SK-N-SH (cell line): Measurements from ENCODE around the gene TAB3. TPM values are rescaled to one million over a fixed set of nuclear protein-coding genes. Genes with fewer than 3 reads are reported as not detected.

Experiments
- CTCF ChIA-PET: fragments of 300-600, 350-600 bp; formaldehyde crosslinking; extraction: SDS; loops from one replicate; lab custom pipeline; 2021; lab: Yijun Ruan, JAX
- POLR2A ChIA-PET: fragments of 350-600 bp; sonication (Branson Sonifier 250); formaldehyde crosslinking; extraction: SDS; loops from one replicate; lab custom pipeline; 2020; ENCODE audit warnings: antibody characterized with exemption, inconsistent platforms; lab: Yijun Ruan, JAX
- DNase-seq: peaks from one replicate; pipeline ENCODE4 v3.0.0; 2012
- H2AFZ ChIP-seq: fragments of 200-600 bp; sonication (generic); 2 replicates; pipeline ENCODE4 v1.8.1; 2016; ENCODE audit warnings: antibody characterized with exemption, mild to moderate bottlenecking, low read depth
- H3F3A ChIP-seq: fragments of 200-600 bp; sonication (generic); replicated peaks from 2 replicates; pipeline ENCODE3; 2016; ENCODE audit warnings: antibody characterized with exemption, mild to moderate bottlenecking; ENCODE audit not compliant: insufficient read depth
- H3K27ac ChIP-seq, 2 experiments: fragments of 200-500 bp in 1 of 2; fragments of 200-600 bp in 1 of 2; sonication (Bioruptor generic) in 1 of 2; sonication (generic), shearing (Covaris generic) in 1 of 2; 2 replicates each; pipeline versions ENCODE4 v1.5.1 to v1.6.1; 2014 to 2016; ENCODE audit warnings: low read depth in 2 of 2, inconsistent platforms in 1 of 2, low read length in 1 of 2, mild to moderate bottlenecking in 1 of 2, mixed read lengths in 1 of 2
- H3K27me3 ChIP-seq: fragments of 200-600 bp; sonication (generic), shearing (Covaris generic); 2 replicates; pipeline ENCODE4 v1.6.1; 2016; ENCODE audit warnings: mixed run types; ENCODE audit not compliant: insufficient read depth
- H3K36me3 ChIP-seq, 2 experiments: fragments of 200-500 bp in 1 of 2; fragments of 200-600 bp in 1 of 2; sonication (Bioruptor generic) in 1 of 2; sonication (generic) in 1 of 2; replicated peaks in 1 of 2; 2 replicates each; pipeline versions ENCODE3 to v1.5.1; 2014 to 2016; ENCODE audit warnings: low read length in 1 of 2, mild to moderate bottlenecking in 1 of 2; ENCODE audit not compliant: insufficient read depth in 2 of 2, control insufficient read depth in 1 of 2
- H3K4me1 ChIP-seq, 2 experiments: fragments of 200-500 bp in 1 of 2; fragments of 200-600 bp in 1 of 2; sonication (Bioruptor generic) in 1 of 2; sonication (generic), shearing (Covaris generic) in 1 of 2; 2 replicates each; pipeline versions ENCODE4 v1.5.1 to v1.6.1; 2014 to 2016; ENCODE audit warnings: low read depth in 1 of 2, low read length in 1 of 2, mixed run types in 1 of 2; ENCODE audit not compliant: insufficient read depth in 2 of 2, control insufficient read depth in 1 of 2
- H3K4me2 ChIP-seq: fragments of 200-600 bp; sonication (generic), shearing (Covaris generic); 2 replicates; pipeline ENCODE4 v1.6.1; 2017; ENCODE audit warnings: mixed run types
- H3K4me3 ChIP-seq, 2 experiments: fragments of 200-500 bp in 1 of 2; fragments of 200-600 bp in 1 of 2; sonication (Bioruptor generic) in 1 of 2; sonication (generic), shearing (Covaris generic) in 1 of 2; 2 replicates each; pipeline versions ENCODE4 v1.5.1 to v1.8.1; 2014 to 2016; ENCODE audit warnings: low read depth in 2 of 2, inconsistent platforms in 1 of 2, low read length in 1 of 2, mild to moderate bottlenecking in 1 of 2, mixed read lengths in 1 of 2, moderate library complexity in 1 of 2
- H3K79me2 ChIP-seq: fragments of 200-600 bp; sonication (generic); 2 replicates; pipeline ENCODE4 v1.8.1; 2017; ENCODE audit warnings: mild to moderate bottlenecking; ENCODE audit not compliant: insufficient read depth
- H3K9ac ChIP-seq: fragments of 200-600 bp; sonication (generic); 2 replicates; pipeline ENCODE4 v1.6.1; 2017; ENCODE audit warnings: mixed run types
- H3K9me2 ChIP-seq: fragments of 200-600 bp; sonication (generic); 2 replicates; pipeline ENCODE4 v1.6.1; 2017; ENCODE audit warnings: mixed run types
- H3K9me3 ChIP-seq: fragments of 200-600 bp; sonication (generic); 2 replicates; pipeline ENCODE4 v1.6.1; 2017; ENCODE audit warnings: mixed run types, mild to moderate bottlenecking, moderate library complexity
- H4K20me1 ChIP-seq: fragments of 200-600 bp; sonication (generic); 2 replicates; pipeline ENCODE4 v1.6.1; 2017; ENCODE audit warnings: mild to moderate bottlenecking, mixed run types; ENCODE audit not compliant: insufficient read depth
- CHD2 ChIP-seq: fragments of 150-350 bp; IDR thresholded peaks from 2 replicates; pipeline ENCODE4 v1.6.1; 2018; ENCODE audit warnings: low read length; ENCODE audit not compliant: partially characterized antibody
- CTCF ChIP-seq: fragments of 200-600 bp; sonication (generic); IDR thresholded peaks from 2 replicates; pipeline ENCODE4 v1.6.1; 2017; ENCODE audit warnings: antibody characterized with exemption, mild to moderate bottlenecking, moderate library complexity
- ELF1 ChIP-seq: IDR thresholded peaks from 2 replicates; pipeline ENCODE4 v1.4.0; 2012
- EP300 ChIP-seq, 2 experiments: IDR thresholded peaks; 2 replicates each; pipeline versions ENCODE4 v1.4.0 to v1.6.1; 2012; ENCODE audit warnings: borderline replicate concordance in 1 of 2, low read depth in 1 of 2, low read length in 1 of 2
- GABPA ChIP-seq: IDR thresholded peaks from 2 replicates; pipeline ENCODE4 v1.4.0; 2012; ENCODE audit warnings: low read depth, mild to moderate bottlenecking
- GATA2 ChIP-seq: sonication (generic); formaldehyde crosslinking; IDR thresholded peaks from 2 replicates; pipeline ENCODE4 v1.5.0; 2020; ENCODE audit warnings: mild to moderate bottlenecking, missing genetic modification reagents
- NRF1 ChIP-seq: IDR thresholded peaks from 2 replicates; pipeline ENCODE4 v1.6.1; 2012; ENCODE audit warnings: low read depth, mild to moderate bottlenecking, low read length
- SIN3A ChIP-seq: IDR thresholded peaks from 2 replicates; pipeline ENCODE4 v1.6.1; 2012; ENCODE audit warnings: low read depth, mild to moderate bottlenecking, low read length, moderate library complexity, borderline replicate concordance
- SMC3 ChIP-seq: IDR thresholded peaks from 2 replicates; pipeline ENCODE4 v1.6.1; 2012; ENCODE audit warnings: low read depth, low read length, improper control_type of control experiment
- TCF12 ChIP-seq: IDR thresholded peaks from 2 replicates; pipeline ENCODE4 v1.4.0; 2012
- YY1 ChIP-seq: IDR thresholded peaks from 2 replicates; pipeline ENCODE4 v1.4.0; 2012; ENCODE audit warnings: low read depth, mild to moderate bottlenecking
- ZBTB33 ChIP-seq: IDR thresholded peaks from 2 replicates; pipeline ENCODE4 v1.4.0; 2012; ENCODE audit warnings: low read depth, borderline replicate concordance
- WGBS: methylation state at CpG from one replicate; pipeline ENCODE4 v1.1.6; 2017; ENCODE audit warnings: low lambda C conversion rate; 5-methylcytosine and 5-hydroxymethylcytosine counted together
- polyA plus RNA-seq, 3 experiments: library from polyadenylated mRNA; depleted of rRNA; stranded (reverse); fragments of >200 nt; gene quantifications; 2 replicates each; pipeline ENCODE4 v1.2.3, GENCODE V29; 2012

The TAB3 gene
- polyA plus RNA-seq, 1 of the 3 experiments (the other 2 are of a cell fraction), result 9.2 TPM

- 38% methylated on average over 2 of the region's 2 CpGs for WGBS
- POLR2A ChIA-PET, result no interaction called here
Measured at GRCh38 chrX:30870572-30870971, 18.5 kb downstream of the TAB3 start.

GRCh38 chrX:30865612-30866011 is 23.4 kb downstream of the TAB3 start:
- no peak for TF ChIP-seq YY1
- TF ChIP-seq SIN3A, result no peak
- TF ChIP-seq NRF1, result no peak
- no peak for TF ChIP-seq CTCF
- TF ChIP-seq GATA2 (CRISPR knock-in tag), result no peak
- TF ChIP-seq CHD2, result no peak
- no peak for TF ChIP-seq SMC3
- TF ChIP-seq TCF12, result no peak
- no peak for TF ChIP-seq ELF1
- TF ChIP-seq ZBTB33, result no peak
- H3K79me2 ChIP-seq, result no peaks in the 10 kb centered on the region
- no peaks in the 10 kb centered on the region for H3K27me3 ChIP-seq
- no peak overlapping the region for H3K4me2 ChIP-seq
- DNase-seq, result no peak
- H2AFZ ChIP-seq, result no peak overlapping the region
- CTCF ChIA-PET, result no interaction called here
- peaks cover 7 to 8% of the 10 kb centered on the region in 2 experiments for H3K36me3 ChIP-seq
- H3K4me3 ChIP-seq, result no peak overlapping the region
- H3K27ac ChIP-seq, result no peak overlapping the region
- no peaks in the 10 kb centered on the region for H3F3A ChIP-seq
- no peak overlapping the region for H3K9ac ChIP-seq
- H4K20me1 ChIP-seq, result no peaks in the 10 kb centered on the region
- no peaks in the 10 kb centered on the region for H3K9me3 ChIP-seq
- no peaks in the 10 kb centered on the region for H3K4me1 ChIP-seq
- H3K9me2 ChIP-seq, result no peaks in the 10 kb centered on the region
- WGBS, result 32% methylated on average over 1 of the region's 1 CpG
- POLR2A ChIA-PET, result no interaction called here

More at GRCh38 chrX:30870572-30870971, 18.5 kb downstream of the TAB3 start:
- no peak overlapping the region for H3K4me2 ChIP-seq
- H3K79me2 ChIP-seq, result peaks cover 15% of the 10 kb centered on the region; the same call in 1 of the 2 replicates
- no peak overlapping the region for H3K4me3 ChIP-seq
- peaks cover 3 to 12% of the 10 kb centered on the region in 2 experiments for H3K36me3 ChIP-seq
- CTCF ChIA-PET, result interaction anchor here (1.7 kb wide), 1 partner anchor 135 kb away, joined by 4 read pairs; no protein-coding TSS in a partner anchor
- H3K27me3 ChIP-seq, result no peaks in the 10 kb centered on the region
- H3K9ac ChIP-seq, result no peak overlapping the region
- H3K4me1 ChIP-seq, result no peaks in the 10 kb centered on the region
- no peaks in the 10 kb centered on the region for H3K9me2 ChIP-seq
- H3K9me3 ChIP-seq, result no peaks in the 10 kb centered on the region
- no peak overlapping the region for H2AFZ ChIP-seq
- TF ChIP-seq YY1 (no peak), GABPA (no peak), CTCF (no peak), EP300 (IDR thresholded peaks at IDR 0.05; ENCODE audit: borderline replicate concordance in 1 of 2, low read depth in 1 of 2, low read length in 1 of 2) (no peak), SIN3A (no peak)
- H4K20me1 ChIP-seq, result 0 out of 2 replicates have a peak, but pooled peaks cover 5% of the 10 kb centered on the region
- no peak overlapping the region for H3K27ac ChIP-seq
- no peaks in the 10 kb centered on the region for H3F3A ChIP-seq
- DNase-seq, result no peak
